WTC11 (cell line): ENCODE results near the gene SH3BGR.
"Not testable (repeated sequence)": the region's sequence is repeated elsewhere in the genome, so short reads cannot be mapped to it uniquely, and the experiment has no call there.

Experiments
- ATF1 ChIP-seq: sonication (generic); formaldehyde crosslinking; IDR thresholded peaks from 2 replicates; pipeline ENCODE4 v1.8.1; 2023; ENCODE audit warnings: mild to moderate bottlenecking, moderate library complexity, missing genetic modification reagents
- ATF3 ChIP-seq: sonication (generic); formaldehyde crosslinking; conservative IDR thresholded peaks from 2 replicates; pipeline ENCODE4 v1.8.1; 2022; ENCODE audit warnings: mild to moderate bottlenecking, missing genetic modification reagents
- CREB1 ChIP-seq: sonication (generic); formaldehyde crosslinking; IDR thresholded peaks from 2 replicates; pipeline ENCODE4 v1.8.0; 2023; ENCODE audit warnings: mild to moderate bottlenecking, missing genetic modification reagents
- CTCF ChIP-seq: fragments of 200-600 bp; IDR thresholded peaks from 2 replicates; pipeline ENCODE4 v1.8.0; 2022; ENCODE audit warnings: antibody characterized with exemption
- ETV6 ChIP-seq: sonication (generic); formaldehyde crosslinking; IDR thresholded peaks from 2 replicates; pipeline ENCODE4 v1.8.1; 2022; ENCODE audit warnings: mild to moderate bottlenecking, missing genetic modification reagents
- HMGXB4 ChIP-seq: sonication (generic); formaldehyde crosslinking; IDR thresholded peaks from 2 replicates; pipeline ENCODE4 v1.8.1; 2023; ENCODE audit warnings: mild to moderate bottlenecking, moderate library complexity, missing genetic modification reagents
- IRF1 ChIP-seq: sonication (generic); formaldehyde crosslinking; IDR thresholded peaks from 2 replicates; pipeline ENCODE4 v1.8.0; 2023; ENCODE audit warnings: missing genetic modification reagents
- MYBL2 ChIP-seq: sonication (generic); formaldehyde crosslinking; IDR thresholded peaks from 2 replicates; pipeline ENCODE4 v1.8.1; 2023; ENCODE audit warnings: mild to moderate bottlenecking, moderate library complexity, missing genetic modification reagents
- SP1 ChIP-seq: sonication (generic); formaldehyde crosslinking; conservative IDR thresholded peaks from 2 replicates; pipeline ENCODE4 v1.8.1; 2022; ENCODE audit warnings: missing genetic modification reagents
- STAT6 ChIP-seq: sonication (generic); formaldehyde crosslinking; conservative IDR thresholded peaks from 2 replicates; pipeline ENCODE4 v1.8.1; 2023; ENCODE audit warnings: mild to moderate bottlenecking, low read depth, missing genetic modification reagents, moderate library complexity
- TCF7 ChIP-seq: sonication (generic); formaldehyde crosslinking; IDR thresholded peaks from 2 replicates; pipeline ENCODE4 v1.8.0; 2022; ENCODE audit warnings: mild to moderate bottlenecking, low read depth, missing genetic modification reagents, moderate library complexity
- USF1 ChIP-seq: sonication (generic); formaldehyde crosslinking; IDR thresholded peaks from 2 replicates; pipeline ENCODE4 v1.8.0; 2022; ENCODE audit warnings: mild to moderate bottlenecking, missing genetic modification reagents

- TF ChIP-seq CTCF; USF1; ATF1 (CRISPR knock-in tag); HMGXB4; CREB1; STAT6 (CRISPR knock-in tag); ETV6; SP1; TCF7; ATF3 (CRISPR knock-in tag); IRF1; MYBL2: not testable (repeated sequence)
Observed at GRCh38 chr21:39540367-39540766, 88.6 kb downstream of the SH3BGR start.
